DMS 273 (cell line): ENCODE measurements around the gene RIC8A.
A peak's percentile ranks its signal among the peaks of the same experiment; 100 is the strongest.
"Not testable (repeated sequence)": the region's sequence is repeated elsewhere in the genome, so short reads cannot be mapped to it uniquely, and the experiment has no call there.

Experiments
- DNase-seq: peaks from one replicate; lab custom pipeline; 2025; ENCODE audit not compliant: unreplicated experiment; lab: John Stamatoyannopoulos, UW

Gene RIC8A

GRCh38 chr11:207208-207862 lies at the start of gene RIC8A, which contains the start of gene BET1L:
TSS of gene RIC8A (plus strand) at chr11:207708. CDS start at chr11:208855, 1,147 bp downstream.
TSS of gene BET1L (minus strand) at chr11:207399. CDS start at chr11:207321, 78 bp downstream.
- DNase-seq, result peak; percentile 97

GRCh38 chr11:180242-180641 lies 27.3 kb upstream of the RIC8A start:
- DNase-seq, result not testable (repeated sequence)

GRCh38 chr11:189200-189783 lies 18.2 kb upstream of the RIC8A start:
- not testable (repeated sequence) for DNase-seq

- DNase-seq, result not testable (repeated sequence)
Measured at GRCh38 chr11:189843-190311, 17.6 kb upstream of the RIC8A start.

- DNase-seq, result not testable (repeated sequence)
Measured at GRCh38 chr11:190546-190945, 17.0 kb upstream of the RIC8A start.

- not testable (repeated sequence) for DNase-seq
Measured at GRCh38 chr11:191490-192478, 15.7 kb upstream of the RIC8A start.

GRCh38 chr11:192674-193128 lies 14.8 kb upstream of the RIC8A start, which contains the start of gene SCGB1C1:
TSS of gene SCGB1C1 (plus strand) at chr11:193078. CDS start at chr11:193100, 22 bp downstream.
- DNase-seq, result not testable (repeated sequence)

- DNase-seq, result not testable (repeated sequence)
Measured at GRCh38 chr11:193481-193880, 14.0 kb upstream of the RIC8A start.

- DNase-seq, result no peak
Measured at GRCh38 chr11:196786-197731, 10.4 kb upstream of the RIC8A start.

GRCh38 chr11:197741-198235 lies 9.7 kb upstream of the RIC8A start:
- no peak for DNase-seq

GRCh38 chr11:198236-198806 lies 9.2 kb upstream of the RIC8A start:
- DNase-seq, result no peak

GRCh38 chr11:199004-199581 lies 8.4 kb upstream of the RIC8A start:
- DNase-seq, result no peak

GRCh38 chr11:199782-200181 lies 7.7 kb upstream of the RIC8A start:
- DNase-seq, result peak; percentile 49

- no peak for DNase-seq
Measured at GRCh38 chr11:200224-201003, 7.1 kb upstream of the RIC8A start.

GRCh38 chr11:201966-202365 lies 5.5 kb upstream of the RIC8A start:
- no peak for DNase-seq

GRCh38 chr11:202490-202889 lies 5.0 kb upstream of the RIC8A start:
- DNase-seq, result no peak

GRCh38 chr11:203056-203944 lies 4.2 kb upstream of the RIC8A start:
- DNase-seq, result no peak
